ENCODE data around the gene TMEM40.
"Not testable (repeated sequence)": the region's sequence is repeated elsewhere in the genome, so short reads cannot be mapped to it uniquely, and the experiment has no call there.

DNA sequence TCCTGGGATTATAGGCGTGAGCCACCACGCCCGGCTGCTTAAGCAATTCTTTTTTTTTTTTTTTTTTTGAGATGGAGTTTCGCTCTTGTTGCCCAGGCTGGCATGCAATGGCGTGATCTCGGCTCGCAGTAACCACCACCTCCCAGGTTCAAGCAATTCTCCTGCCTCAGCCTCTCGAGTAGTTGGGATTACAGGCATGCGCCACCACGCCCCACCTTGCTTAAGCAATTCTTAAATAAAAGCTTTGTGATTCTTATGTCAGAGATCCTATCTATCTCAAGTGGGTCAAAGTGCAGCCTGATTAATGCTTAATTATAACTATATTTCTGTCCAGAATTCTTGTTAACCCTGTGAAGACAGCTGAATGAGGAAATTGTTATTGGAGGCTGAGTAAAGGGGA lies 57.5 kb downstream of the TMEM40 start:
- TF ChIP-seq CTCF (IDR thresholded peaks at IDR 0.05 in 4 of 5, conservative IDR thresholded peaks at IDR 0.05 in 1 of 5); POLR2A (IDR thresholded peaks at IDR 0.05): not testable (repeated sequence)
